Measurements from ENCODE around the gene INPP4A. TPM values are rescaled to one million over a fixed set of nuclear protein-coding genes. Genes with fewer than 3 reads are reported as not detected.
A peak's percentile ranks its signal among the peaks of the same experiment; 100 is the strongest.

INPP4A gene
- total and polyA plus RNA-seq, 2 of the 13 experiments (the other 11 are each of a cell fraction or from before 2014, with no cell fraction given): 10.1 to 10.9 TPM

GRCh38 chr2:98583816-98584618 lies 139.4 kb downstream of the INPP4A start (continued):
- no peak for TF ChIP-seq ZBTB39 (CRISPR knock-in tag; IDR thresholded peaks at IDR 0.05)
- no peak for TF ChIP-seq SRY (CRISPR knock-in tag; IDR thresholded peaks at IDR 0.05)
- TF ChIP-seq, protein P1, sequence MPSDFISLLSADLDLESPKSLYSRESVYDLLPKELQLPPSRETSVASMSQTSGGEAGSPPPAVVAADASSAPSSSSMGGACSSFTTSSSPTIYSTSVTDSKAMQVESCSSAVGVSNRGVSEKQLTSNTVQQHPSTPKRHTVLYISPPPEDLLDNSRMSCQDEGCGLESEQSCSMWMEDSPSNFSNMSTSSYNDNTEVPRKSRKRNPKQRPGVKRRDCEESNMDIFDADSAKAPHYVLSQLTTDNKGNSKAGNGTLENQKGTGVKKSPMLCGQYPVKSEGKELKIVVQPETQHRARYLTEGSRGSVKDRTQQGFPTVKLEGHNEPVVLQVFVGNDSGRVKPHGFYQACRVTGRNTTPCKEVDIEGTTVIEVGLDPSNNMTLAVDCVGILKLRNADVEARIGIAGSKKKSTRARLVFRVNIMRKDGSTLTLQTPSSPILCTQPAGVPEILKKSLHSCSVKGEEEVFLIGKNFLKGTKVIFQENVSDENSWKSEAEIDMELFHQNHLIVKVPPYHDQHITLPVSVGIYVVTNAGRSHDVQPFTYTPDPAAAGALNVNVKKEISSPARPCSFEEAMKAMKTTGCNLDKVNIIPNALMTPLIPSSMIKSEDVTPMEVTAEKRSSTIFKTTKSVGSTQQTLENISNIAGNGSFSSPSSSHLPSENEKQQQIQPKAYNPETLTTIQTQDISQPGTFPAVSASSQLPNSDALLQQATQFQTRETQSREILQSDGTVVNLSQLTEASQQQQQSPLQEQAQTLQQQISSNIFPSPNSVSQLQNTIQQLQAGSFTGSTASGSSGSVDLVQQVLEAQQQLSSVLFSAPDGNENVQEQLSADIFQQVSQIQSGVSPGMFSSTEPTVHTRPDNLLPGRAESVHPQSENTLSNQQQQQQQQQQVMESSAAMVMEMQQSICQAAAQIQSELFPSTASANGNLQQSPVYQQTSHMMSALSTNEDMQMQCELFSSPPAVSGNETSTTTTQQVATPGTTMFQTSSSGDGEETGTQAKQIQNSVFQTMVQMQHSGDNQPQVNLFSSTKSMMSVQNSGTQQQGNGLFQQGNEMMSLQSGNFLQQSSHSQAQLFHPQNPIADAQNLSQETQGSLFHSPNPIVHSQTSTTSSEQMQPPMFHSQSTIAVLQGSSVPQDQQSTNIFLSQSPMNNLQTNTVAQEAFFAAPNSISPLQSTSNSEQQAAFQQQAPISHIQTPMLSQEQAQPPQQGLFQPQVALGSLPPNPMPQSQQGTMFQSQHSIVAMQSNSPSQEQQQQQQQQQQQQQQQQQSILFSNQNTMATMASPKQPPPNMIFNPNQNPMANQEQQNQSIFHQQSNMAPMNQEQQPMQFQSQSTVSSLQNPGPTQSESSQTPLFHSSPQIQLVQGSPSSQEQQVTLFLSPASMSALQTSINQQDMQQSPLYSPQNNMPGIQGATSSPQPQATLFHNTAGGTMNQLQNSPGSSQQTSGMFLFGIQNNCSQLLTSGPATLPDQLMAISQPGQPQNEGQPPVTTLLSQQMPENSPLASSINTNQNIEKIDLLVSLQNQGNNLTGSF (CRISPR knock-in tag; IDR thresholded peaks at IDR 0.05): no peak
- peak; percentile 29; the same call in 1 of the 2 replicates for TF ChIP-seq FOSL2 (CRISPR knock-in tag; IDR thresholded peaks at IDR 0.05)
- no peak for TF ChIP-seq ZNF30 (CRISPR knock-in tag; IDR thresholded peaks at IDR 0.05)
- TF ChIP-seq ELF3 (CRISPR knock-in tag; IDR thresholded peaks at IDR 0.05): peak; percentile 99
- TF ChIP-seq FOSL1 (CRISPR knock-in tag; IDR thresholded peaks at IDR 0.05; ENCODE audit: borderline replicate concordance): no peak
- peak; percentile 34 for TF ChIP-seq YY1 (IDR thresholded peaks at IDR 0.05; ENCODE audit: insufficient read depth, insufficient replicate concordance, low read depth, low read length)
- no peak for TF ChIP-seq KLF6 (CRISPR knock-in tag; IDR thresholded peaks at IDR 0.05)
- no peak for TF ChIP-seq ZNF253 (CRISPR knock-in tag; IDR thresholded peaks at IDR 0.05; ENCODE audit: borderline replicate concordance)
- no peak for TF ChIP-seq ZNF446 (CRISPR knock-in tag; IDR thresholded peaks at IDR 0.05)
- no peak for TF ChIP-seq RAD51 (IDR thresholded peaks at IDR 0.05; ENCODE audit: borderline replicate concordance)
- peak; percentile 83 for TF ChIP-seq ZMYM4 (CRISPR knock-in tag; IDR thresholded peaks at IDR 0.05)
- TF ChIP-seq THAP8 (CRISPR knock-in tag; IDR thresholded peaks at IDR 0.05; ENCODE audit: borderline replicate concordance): no peak
- no peak for TF ChIP-seq TAF15 (IDR thresholded peaks at IDR 0.05; ENCODE audit: low read depth, low read length, poor library complexity, severe bottlenecking)
- TF ChIP-seq, protein P2, sequence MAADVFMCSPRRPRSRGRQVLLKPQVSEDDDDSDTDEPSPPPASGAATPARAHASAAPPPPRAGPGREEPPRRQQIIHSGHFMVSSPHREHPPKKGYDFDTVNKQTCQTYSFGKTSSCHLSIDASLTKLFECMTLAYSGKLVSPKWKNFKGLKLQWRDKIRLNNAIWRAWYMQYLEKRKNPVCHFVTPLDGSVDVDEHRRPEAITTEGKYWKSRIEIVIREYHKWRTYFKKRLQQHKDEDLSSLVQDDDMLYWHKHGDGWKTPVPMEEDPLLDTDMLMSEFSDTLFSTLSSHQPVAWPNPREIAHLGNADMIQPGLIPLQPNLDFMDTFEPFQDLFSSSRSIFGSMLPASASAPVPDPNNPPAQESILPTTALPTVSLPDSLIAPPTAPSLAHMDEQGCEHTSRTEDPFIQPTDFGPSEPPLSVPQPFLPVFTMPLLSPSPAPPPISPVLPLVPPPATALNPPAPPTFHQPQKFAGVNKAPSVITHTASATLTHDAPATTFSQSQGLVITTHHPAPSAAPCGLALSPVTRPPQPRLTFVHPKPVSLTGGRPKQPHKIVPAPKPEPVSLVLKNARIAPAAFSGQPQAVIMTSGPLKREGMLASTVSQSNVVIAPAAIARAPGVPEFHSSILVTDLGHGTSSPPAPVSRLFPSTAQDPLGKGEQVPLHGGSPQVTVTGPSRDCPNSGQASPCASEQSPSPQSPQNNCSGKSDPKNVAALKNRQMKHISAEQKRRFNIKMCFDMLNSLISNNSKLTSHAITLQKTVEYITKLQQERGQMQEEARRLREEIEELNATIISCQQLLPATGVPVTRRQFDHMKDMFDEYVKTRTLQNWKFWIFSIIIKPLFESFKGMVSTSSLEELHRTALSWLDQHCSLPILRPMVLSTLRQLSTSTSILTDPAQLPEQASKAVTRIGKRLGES (CRISPR knock-in tag; IDR thresholded peaks at IDR 0.05; ENCODE audit: borderline replicate concordance): no peak
- 0 out of 2 replicates have a peak, but pooled peaks have one; percentile 36 for TF ChIP-seq RBAK (CRISPR knock-in tag; IDR thresholded peaks at IDR 0.05)
